ENCODE data around the gene TRIP12. TPM values are rescaled to one million over a fixed set of nuclear protein-coding genes. Genes with fewer than 3 reads are reported as not detected.

TRIP12 gene
- total RNA-seq, 1 experiment from 2014 or later: 368 TPM

DNA sequence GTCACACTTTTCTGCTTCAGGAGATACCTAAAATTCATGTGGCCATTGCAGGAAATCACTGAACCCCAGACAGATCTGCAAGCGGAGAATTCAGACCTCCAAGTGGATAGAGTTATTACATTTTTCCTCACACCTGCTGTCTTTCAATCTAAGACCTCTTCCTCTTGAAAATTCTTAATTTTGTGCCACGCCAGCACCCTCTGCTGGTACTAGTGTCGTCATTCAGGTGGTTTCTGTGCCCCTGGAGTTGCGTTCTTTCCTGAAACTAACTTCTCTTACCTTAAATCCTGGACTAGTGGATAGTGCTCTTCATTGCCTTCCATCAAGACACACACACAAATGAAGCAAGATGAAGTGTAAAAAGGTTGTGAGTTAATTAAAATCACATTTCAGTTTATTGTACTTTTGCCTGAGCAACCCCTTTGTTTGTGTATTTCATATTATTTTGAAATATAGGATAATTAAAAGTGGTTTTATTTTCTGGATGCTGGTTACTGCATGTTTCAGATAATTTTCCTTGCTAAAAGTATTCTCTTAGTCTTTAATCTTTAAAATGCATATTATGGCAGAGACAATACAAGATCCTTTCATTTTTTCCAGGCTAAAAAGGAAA, 205.8 kb downstream of the TRIP12 start:
- in situ Hi-C loops (cut with HindIII; ENCODE audit: low pct_unique_long_range_greater_than_20kb, low sequenced_read_pairs): no loop called here
- no peak for ATAC-seq
- POLR2A ChIA-PET: no interaction called here

DNA sequence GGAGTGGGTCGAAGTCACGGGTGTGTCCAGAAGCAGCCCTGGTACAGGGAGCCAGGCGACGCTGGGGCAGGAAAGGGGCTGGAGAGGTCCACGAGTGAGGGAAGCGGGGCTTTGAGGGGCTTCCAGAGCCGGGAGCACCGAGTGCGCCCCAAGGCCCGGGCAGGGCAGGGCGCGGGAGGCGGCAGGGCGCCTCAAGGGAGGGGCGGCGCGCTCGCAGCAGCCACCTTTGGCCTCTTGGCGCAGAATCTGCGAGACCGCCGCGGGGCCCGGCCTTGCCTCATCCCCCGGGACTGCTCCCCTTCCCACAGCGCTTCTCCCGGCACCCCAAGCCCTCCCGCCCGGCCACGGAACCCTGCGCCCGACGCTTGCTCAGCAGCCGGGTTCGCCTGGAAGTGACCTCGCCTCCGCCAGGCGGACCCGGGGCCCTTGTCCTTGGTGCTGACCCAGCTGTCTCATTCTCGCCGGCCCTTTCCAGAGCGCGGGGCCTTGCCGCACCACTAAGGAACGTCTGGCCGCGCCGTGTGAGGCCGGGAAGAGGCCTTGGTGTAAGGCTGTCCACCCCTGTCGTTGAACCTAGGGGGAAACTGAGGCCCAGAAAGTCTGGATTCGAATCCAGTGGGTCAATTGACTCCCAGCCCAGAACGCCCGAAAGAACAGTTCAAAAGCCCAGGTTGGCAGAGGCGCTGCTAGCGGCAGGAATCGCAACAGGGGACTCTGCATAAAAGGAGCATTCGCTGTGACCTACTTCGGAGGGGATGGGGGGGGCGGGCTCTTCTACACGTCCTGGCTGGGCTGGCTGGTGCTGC, 206.9 kb downstream of the TRIP12 start:
- in situ Hi-C loops (cut with HindIII; ENCODE audit: low pct_unique_long_range_greater_than_20kb, low sequenced_read_pairs): no loop called here
- peaks cover 4% of the 10 kb centered on the region; the same call in 1 of the 2 replicates for H3K4me1 ChIP-seq (ENCODE audit: control insufficient read depth, insufficient read depth, low read length)
- POLR2A ChIA-PET: no interaction called here
- intact Hi-C loops (cut with micrococcal nuclease; ENCODE audit: unreplicated experiment): loop anchor here (5.0 kb wide), 1 partner anchor 283 kb away; no protein-coding TSS in a partner anchor
- TF ChIP-seq SIN3A (IDR thresholded peaks at IDR 0.05; ENCODE audit: borderline replicate concordance, insufficient read depth, low read depth, low read length) (peak; percentile 71; the same call in 1 of the 2 replicates), POLR2AphosphoS5 (IDR thresholded peaks at IDR 0.05; ENCODE audit: low read depth, low read length) (no peak), TCF7L2 (IDR thresholded peaks at IDR 0.05; ENCODE audit: low read depth, low read length) (no peak), CTCF (IDR thresholded peaks at IDR 0.05) (no peak)
- TF ChIP-seq, protein P1, sequence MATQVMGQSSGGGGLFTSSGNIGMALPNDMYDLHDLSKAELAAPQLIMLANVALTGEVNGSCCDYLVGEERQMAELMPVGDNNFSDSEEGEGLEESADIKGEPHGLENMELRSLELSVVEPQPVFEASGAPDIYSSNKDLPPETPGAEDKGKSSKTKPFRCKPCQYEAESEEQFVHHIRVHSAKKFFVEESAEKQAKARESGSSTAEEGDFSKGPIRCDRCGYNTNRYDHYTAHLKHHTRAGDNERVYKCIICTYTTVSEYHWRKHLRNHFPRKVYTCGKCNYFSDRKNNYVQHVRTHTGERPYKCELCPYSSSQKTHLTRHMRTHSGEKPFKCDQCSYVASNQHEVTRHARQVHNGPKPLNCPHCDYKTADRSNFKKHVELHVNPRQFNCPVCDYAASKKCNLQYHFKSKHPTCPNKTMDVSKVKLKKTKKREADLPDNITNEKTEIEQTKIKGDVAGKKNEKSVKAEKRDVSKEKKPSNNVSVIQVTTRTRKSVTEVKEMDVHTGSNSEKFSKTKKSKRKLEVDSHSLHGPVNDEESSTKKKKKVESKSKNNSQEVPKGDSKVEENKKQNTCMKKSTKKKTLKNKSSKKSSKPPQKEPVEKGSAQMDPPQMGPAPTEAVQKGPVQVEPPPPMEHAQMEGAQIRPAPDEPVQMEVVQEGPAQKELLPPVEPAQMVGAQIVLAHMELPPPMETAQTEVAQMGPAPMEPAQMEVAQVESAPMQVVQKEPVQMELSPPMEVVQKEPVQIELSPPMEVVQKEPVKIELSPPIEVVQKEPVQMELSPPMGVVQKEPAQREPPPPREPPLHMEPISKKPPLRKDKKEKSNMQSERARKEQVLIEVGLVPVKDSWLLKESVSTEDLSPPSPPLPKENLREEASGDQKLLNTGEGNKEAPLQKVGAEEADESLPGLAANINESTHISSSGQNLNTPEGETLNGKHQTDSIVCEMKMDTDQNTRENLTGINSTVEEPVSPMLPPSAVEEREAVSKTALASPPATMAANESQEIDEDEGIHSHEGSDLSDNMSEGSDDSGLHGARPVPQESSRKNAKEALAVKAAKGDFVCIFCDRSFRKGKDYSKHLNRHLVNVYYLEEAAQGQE (IDR thresholded peaks at IDR 0.05; ENCODE audit: insufficient read depth in 1 of 2, low read depth in 2 of 2, low read length in 1 of 2): peak; percentile 96 to 97
- H3K27ac ChIP-seq (ENCODE audit: low read length): no peak overlapping the region
- no peak for DNase-seq (ENCODE audit: low read depth, low spot score)
- H3K4me3 ChIP-seq (ENCODE audit: low read depth in 2 of 2, low read length in 2 of 2): peak overlapping the region; percentile 36 to 65
- no peaks in the 10 kb centered on the region for H3K36me3 ChIP-seq (ENCODE audit: control insufficient read depth, insufficient read depth, low read length)
- H3K27me3 ChIP-seq (ENCODE audit: control insufficient read depth, insufficient read depth, low read length): peaks cover 37% of the 10 kb centered on the region
- ATAC-seq: peak; percentile 89
- H3K9me3 ChIP-seq (ENCODE audit: control insufficient read depth, insufficient read depth, low read depth, low read length): no peaks in the 10 kb centered on the region
- BruUV-seq (replicated peaks): no TSS peak
- CTCF ChIA-PET: no interaction called here

More for the DNA sequence above, 205.8 kb downstream of the TRIP12 start:
- Histone ChIP-seq H3K36me3 (ENCODE audit: control insufficient read depth, insufficient read depth, low read length) (no peaks in the 10 kb centered on the region), H3K4me1 (ENCODE audit: control insufficient read depth, insufficient read depth, low read length) (peaks cover 4% of the 10 kb centered on the region; the same call in 1 of the 2 replicates), H3K27me3 (ENCODE audit: control insufficient read depth, insufficient read depth, low read length) (peaks cover 36% of the 10 kb centered on the region), H3K27ac (ENCODE audit: low read length) (no peak overlapping the region), H3K4me3 (ENCODE audit: low read depth in 2 of 2, low read length in 2 of 2) (no peak overlapping the region), H3K9me3 (ENCODE audit: control insufficient read depth, insufficient read depth, low read depth, low read length) (no peaks in the 10 kb centered on the region)
- DNase-seq (ENCODE audit: low read depth, low spot score): peak; percentile 28
- intact Hi-C loops (cut with micrococcal nuclease; ENCODE audit: unreplicated experiment): loop anchor here (5.0 kb wide), 1 partner anchor 284 kb away; no protein-coding TSS in a partner anchor
- CTCF ChIA-PET: no interaction called here
- TF ChIP-seq TCF7L2 (IDR thresholded peaks at IDR 0.05; ENCODE audit: low read depth, low read length): no peak
- no peak for TF ChIP-seq POLR2AphosphoS5 (IDR thresholded peaks at IDR 0.05; ENCODE audit: low read depth, low read length)
- TF ChIP-seq, protein P1 (IDR thresholded peaks at IDR 0.05; ENCODE audit: insufficient read depth in 1 of 2, low read depth in 2 of 2, low read length in 1 of 2): 0 out of 4 replicates have a peak, but pooled peaks of 1 of the 2 experiments have one; percentile 35
- peak; percentile 80 for TF ChIP-seq CTCF (IDR thresholded peaks at IDR 0.05)
- no TSS peak for BruUV-seq (replicated peaks)
